Spinal cord (tissue), 10 donors: ENCODE measurements around the gene RFTN1. TPM values are rescaled to one million over a fixed set of nuclear protein-coding genes. Genes with fewer than 3 reads are reported as not detected.

ENCODE experiments used
- DNase-seq, 6 donors: peaks; one replicate each; pipeline versions ENCODE4 v3.0.0 to v3.0.0-alpha.2; 2013 to 2015; ENCODE audit warnings: low spot score in 6 of 6, low read depth in 4 of 6
- H3K27ac ChIP-seq: one replicate; pipeline ENCODE4 v1.5.1; 2013; ENCODE audit warnings: low read depth, low read length, control low read depth
- H3K27me3 ChIP-seq: one replicate; pipeline ENCODE4 v1.6.1; 2013; ENCODE audit warnings: low read length; ENCODE audit not compliant: control insufficient read depth, insufficient read depth
- H3K36me3 ChIP-seq: one replicate; pipeline ENCODE4 v1.6.1; 2013; ENCODE audit warnings: low read length; ENCODE audit not compliant: control insufficient read depth, insufficient read depth
- H3K4me1 ChIP-seq: one replicate; pipeline ENCODE4 v1.6.1; 2013; ENCODE audit warnings: low read length; ENCODE audit not compliant: control insufficient read depth, insufficient read depth
- H3K4me3 ChIP-seq: one replicate; pipeline ENCODE4 v1.5.1; 2013; ENCODE audit warnings: low read depth, low read length, control low read depth
- H3K9me3 ChIP-seq: one replicate; pipeline ENCODE4 v1.6.1; 2013; ENCODE audit warnings: low read length; ENCODE audit not compliant: control insufficient read depth, insufficient read depth
- WGBS: methylation state at CpG from one replicate; pipeline ENCODE4 v1.1.5; 2013; ENCODE audit warnings: missing lambda C conversion rate; ENCODE audit not compliant: insufficient coverage; 5-methylcytosine and 5-hydroxymethylcytosine counted together
- polyA plus RNA-seq, 2 donors: library from polyadenylated mRNA; unstranded; fragments of 120-200 nt; gene quantifications; one replicate each; pipeline ENCODE4 v1.2.1, GENCODE V29; 2013; ENCODE audit not compliant: insufficient read length in 2 of 2
- total RNA-seq, 2 donors: library from RNA; depleted of rRNA in 1 of 2; stranded (reverse); fragments of 120-200 nt in 1 of 2; fragments of >200 nt in 1 of 2; gene quantifications; one replicate each; pipeline versions ENCODE4 v1.2.3 to v1.2.4, GENCODE V29; 2013 to 2014
- donor health status: healthy.

RFTN1 gene
- total and polyA plus RNA-seq, 4 donors = 15.6 to 26.8 (median 25.7) TPM

DNA sequence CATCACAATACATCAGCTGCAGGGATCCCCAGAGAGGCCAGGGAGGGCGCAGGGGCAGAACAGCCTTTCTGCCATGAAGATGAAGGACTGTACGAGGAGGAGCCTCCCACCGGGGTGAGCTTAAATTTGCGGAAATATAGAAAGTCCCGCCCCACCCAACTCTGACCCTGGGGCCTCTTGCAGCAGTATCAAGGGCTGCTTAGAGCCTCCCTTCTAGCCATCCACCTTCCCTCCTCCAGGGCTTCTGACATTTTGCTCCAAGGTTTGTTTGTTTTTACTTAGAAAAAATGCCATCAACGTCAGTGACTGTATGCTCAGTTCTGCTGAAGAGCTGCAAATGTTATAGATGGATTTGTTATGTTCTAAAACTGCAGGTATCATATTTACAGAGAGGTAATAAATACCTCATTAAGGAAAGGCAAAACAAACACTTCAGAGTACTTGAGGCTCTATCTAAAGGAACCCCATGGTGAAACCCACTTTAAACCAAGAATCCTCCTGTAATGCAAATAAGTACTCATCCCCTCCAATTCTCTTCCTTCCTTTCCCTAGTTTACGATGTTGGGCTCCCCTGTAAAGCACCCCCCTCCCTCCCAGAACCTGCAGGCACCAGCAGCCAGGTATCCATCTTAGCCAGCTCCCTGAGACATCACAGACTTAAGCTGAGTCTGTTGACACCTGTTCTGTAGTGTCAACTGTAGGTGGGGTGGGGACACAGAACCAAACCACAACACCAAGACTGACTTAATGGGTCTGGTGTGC, 30.5 kb downstream of the RFTN1 start:
- WGBS = 42% methylated on average over 5 of the region's 7 CpGs
- H3K4me1 ChIP-seq = peaks cover 4% of the 10 kb centered on the region
- no peak overlapping the region for H3K4me3 ChIP-seq
- peak in 1 of 6 donors; percentile 37 for DNase-seq
- H3K27me3 ChIP-seq = no peaks in the 10 kb centered on the region
- no peaks in the 10 kb centered on the region for H3K9me3 ChIP-seq
- H3K36me3 ChIP-seq = no peaks in the 10 kb centered on the region
- no peak overlapping the region for H3K27ac ChIP-seq

DNA sequence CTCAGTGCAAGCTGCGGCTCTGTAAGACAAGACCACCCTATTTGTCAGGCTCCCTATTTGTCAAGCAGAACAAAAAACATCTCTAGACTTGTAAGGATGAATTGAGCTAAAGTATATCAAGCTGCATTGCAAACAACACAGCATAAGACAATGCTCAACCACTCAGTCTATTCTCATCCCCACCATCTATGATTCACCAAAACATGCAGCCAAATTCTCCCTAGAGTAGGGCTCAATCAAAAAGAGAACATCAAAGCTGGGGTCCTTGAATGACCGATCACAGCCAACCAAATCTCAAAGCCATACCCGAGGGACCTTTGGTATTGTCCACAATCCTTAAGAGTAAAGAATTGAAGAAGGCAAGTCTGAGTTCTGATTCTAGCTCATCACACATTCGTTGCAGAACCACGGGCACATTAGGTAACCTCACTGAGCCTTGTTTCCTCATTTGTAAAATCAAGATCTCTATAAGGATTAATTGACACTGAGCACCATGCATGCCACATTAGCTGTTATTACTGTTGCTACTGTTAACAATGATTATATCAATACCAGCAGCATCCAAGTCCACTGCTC, 31.2 kb downstream of the RFTN1 start:
- no CpG with 5 or more reads among the region's 5 CpGs for WGBS
- Histone ChIP-seq H3K9me3 (peaks cover 1% of the 10 kb centered on the region), H3K27ac (no peak overlapping the region), H3K27me3 (no peaks in the 10 kb centered on the region), H3K36me3 (no peaks in the 10 kb centered on the region), H3K4me3 (no peak overlapping the region), H3K4me1 (peaks cover 4% of the 10 kb centered on the region)
- DNase-seq = no peak

GRCh38 chr3:16481546-16481897, 32.0 kb downstream of the RFTN1 start:
- peaks cover 1% of the 10 kb centered on the region for H3K9me3 ChIP-seq
- H3K4me1 ChIP-seq = peaks cover 4% of the 10 kb centered on the region
- H3K27me3 ChIP-seq = no peaks in the 10 kb centered on the region
- H3K36me3 ChIP-seq = no peaks in the 10 kb centered on the region
- H3K4me3 ChIP-seq = no peak overlapping the region
- no peak for DNase-seq
- H3K27ac ChIP-seq = no peak overlapping the region
- WGBS = 100% methylated on average over 1 of the region's 3 CpGs

DNA sequence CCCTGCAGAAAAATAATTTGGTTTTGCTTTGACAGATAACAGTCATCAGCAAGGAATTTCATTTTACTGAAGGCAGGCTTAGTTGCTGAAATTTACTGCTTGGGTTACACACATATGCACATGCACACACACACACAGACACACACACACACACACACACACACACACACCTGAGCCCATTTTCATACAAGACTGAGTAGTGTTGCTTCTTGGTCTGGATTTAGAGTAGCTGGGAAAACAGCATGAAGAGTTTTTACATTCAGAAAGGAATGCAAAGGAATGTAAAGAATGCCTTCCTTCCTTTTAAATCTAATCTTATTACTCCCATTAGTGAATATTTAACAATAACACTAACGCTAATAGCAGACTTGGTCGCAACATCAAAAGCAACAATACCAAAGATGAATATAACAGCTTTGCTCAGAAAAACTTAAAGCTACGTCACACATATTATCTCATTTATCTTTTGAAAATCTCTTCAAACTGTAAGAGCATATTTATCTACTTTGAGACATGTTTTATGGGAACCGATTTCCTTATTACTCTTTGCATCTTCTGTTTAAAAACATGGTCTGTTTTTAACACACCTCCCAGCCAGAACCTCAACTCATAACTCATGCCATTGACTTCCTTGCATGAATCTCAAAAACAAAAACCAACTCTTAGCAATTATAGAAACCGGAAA, 32.5 kb downstream of the RFTN1 start:
- Histone ChIP-seq H3K27ac (no peak overlapping the region), H3K27me3 (no peaks in the 10 kb centered on the region), H3K9me3 (peaks cover 1% of the 10 kb centered on the region), H3K4me3 (no peak overlapping the region), H3K4me1 (peaks cover 4% of the 10 kb centered on the region), H3K36me3 (no peaks in the 10 kb centered on the region)
- peak in 1 of 6 donors; percentile 66 for DNase-seq
- 63% methylated on average over 2 of the region's 5 CpGs for WGBS

- Histone ChIP-seq H3K27ac (no peak overlapping the region), H3K9me3 (peaks cover 1% of the 10 kb centered on the region), H3K36me3 (no peaks in the 10 kb centered on the region), H3K27me3 (no peaks in the 10 kb centered on the region), H3K4me3 (no peak overlapping the region), H3K4me1 (peaks cover 4% of the 10 kb centered on the region)
- no peak for DNase-seq
- 100% methylated on average over 1 of the region's 2 CpGs for WGBS
These were observed 35.0 kb downstream of the RFTN1 start for GRCh38 chr3:16478516-16478915.

- WGBS = 57% methylated on average over 2 of the region's 3 CpGs
- H3K4me1 ChIP-seq = peaks cover under 1% of the 10 kb centered on the region
- H3K27me3 ChIP-seq = no peaks in the 10 kb centered on the region
- DNase-seq = no peak
- H3K4me3 ChIP-seq = no peak overlapping the region
- no peaks in the 10 kb centered on the region for H3K36me3 ChIP-seq
- peaks cover 1% of the 10 kb centered on the region for H3K9me3 ChIP-seq
- no peak overlapping the region for H3K27ac ChIP-seq
These were observed 36.0 kb downstream of the RFTN1 start for GRCh38 chr3:16477521-16477920.

GRCh38 chr3:16477056-16477455, 36.4 kb downstream of the RFTN1 start:
- DNase-seq = peak in 1 of 6 donors; percentile 63
- no peaks in the 10 kb centered on the region for H3K4me1 ChIP-seq
- H3K4me3 ChIP-seq = no peak overlapping the region
- no peaks in the 10 kb centered on the region for H3K27me3 ChIP-seq
- H3K36me3 ChIP-seq = no peaks in the 10 kb centered on the region
- peaks cover 1% of the 10 kb centered on the region for H3K9me3 ChIP-seq
- H3K27ac ChIP-seq = no peak overlapping the region

DNA sequence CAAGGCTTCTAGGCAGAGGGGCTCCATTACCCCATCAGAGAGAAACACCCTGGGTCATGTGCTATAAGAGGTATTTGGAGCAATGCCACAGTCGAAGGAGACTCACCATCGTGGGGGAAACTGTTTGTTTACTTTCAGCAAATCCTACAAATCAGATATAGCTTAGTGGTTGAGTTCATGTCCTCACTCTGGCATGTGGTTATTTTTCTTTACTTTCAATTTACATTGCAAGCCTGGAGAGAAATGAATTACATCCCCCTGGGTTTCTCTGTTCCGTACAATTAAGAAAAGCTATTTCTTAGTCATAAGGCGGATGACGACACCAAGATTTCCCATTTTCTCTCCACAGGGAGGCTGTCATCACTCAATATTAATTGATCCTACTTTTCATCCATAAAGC, 36.9 kb downstream of the RFTN1 start:
- Histone ChIP-seq H3K27ac (no peak overlapping the region), H3K27me3 (no peaks in the 10 kb centered on the region), H3K36me3 (no peaks in the 10 kb centered on the region), H3K4me1 (no peaks in the 10 kb centered on the region), H3K9me3 (peaks cover 1% of the 10 kb centered on the region), H3K4me3 (no peak overlapping the region)
- WGBS = no CpG with 5 or more reads among the region's 5 CpGs
- peak in 1 of 6 donors; percentile 81 for DNase-seq

- Histone ChIP-seq H3K4me1 (no peaks in the 10 kb centered on the region), H3K27me3 (no peaks in the 10 kb centered on the region), H3K27ac (no peak overlapping the region), H3K9me3 (peaks cover 4% of the 10 kb centered on the region), H3K4me3 (no peak overlapping the region), H3K36me3 (no peaks in the 10 kb centered on the region)
- no peak for DNase-seq
- 80% methylated on average over 2 of the region's 3 CpGs for WGBS
These were observed 37.7 kb downstream of the RFTN1 start for GRCh38 chr3:16475766-16476165.

- DNase-seq = no peak
- Histone ChIP-seq H3K4me3 (no peak overlapping the region), H3K27ac (no peak overlapping the region), H3K36me3 (no peaks in the 10 kb centered on the region), H3K9me3 (peaks cover 7% of the 10 kb centered on the region), H3K27me3 (no peaks in the 10 kb centered on the region), H3K4me1 (no peaks in the 10 kb centered on the region)
- WGBS = 86% methylated on average over 5 of the region's 7 CpGs
These were observed 38.6 kb downstream of the RFTN1 start for GRCh38 chr3:16474920-16475319.
